OCI-LY7 (cell line): Measurements from ENCODE around the gene OR2T2. TPM values are rescaled to one million over a fixed set of nuclear protein-coding genes. Genes with fewer than 3 reads are reported as not detected.

Experiments used
- BruUV-seq: library from RNA; stranded (reverse); fragments of 400-500 nt; replicated peaks from 2 replicates; lab custom pipeline; 2021; lab: Mats Ljungman, UMichigan
- CTCF ChIA-PET: fragments of 300-600 bp; sonication (Branson Sonifier 250); formaldehyde crosslinking; loops from one replicate; lab custom pipeline; 2022; ENCODE audit warnings: antibody characterized with exemption; ENCODE audit not compliant: unreplicated experiment; lab: Charles Lee
- POLR2A ChIA-PET: fragments of 300-600 bp; sonication (Branson Sonifier 250); formaldehyde crosslinking; loops from one replicate; lab custom pipeline; 2022; ENCODE audit warnings: antibody characterized with exemption; lab: Charles Lee
- DNase-seq: peaks from one replicate; pipeline ENCODE4 v3.0.0-alpha.2; 2015; ENCODE audit warnings: low spot score
- H2AFZ ChIP-seq: fragments of 200-600 bp; sonication (generic), shearing (Covaris generic); 2 replicates; pipeline ENCODE4 v1.6.1; 2014; ENCODE audit warnings: mild to moderate bottlenecking, antibody characterized with exemption, low read length, moderate library complexity
- H3K27ac ChIP-seq: fragments of 200-600 bp; sonication (generic); 2 replicates; pipeline ENCODE4 v1.5.1; 2014; ENCODE audit warnings: mixed run types, low read depth, mild to moderate bottlenecking, moderate library complexity, low read length, inconsistent platforms; ENCODE audit not compliant: poor library complexity, severe bottlenecking
- H3K36me3 ChIP-seq: fragments of 200-600 bp; sonication (generic); 2 replicates; pipeline ENCODE4 v1.6.1; 2014; ENCODE audit warnings: mild to moderate bottlenecking, antibody characterized with exemption, low read length, moderate library complexity, mixed read lengths; ENCODE audit not compliant: insufficient read depth
- H3K4me1 ChIP-seq: fragments of 200-600 bp; sonication (generic); 2 replicates; pipeline ENCODE4 v1.5.1; 2014; ENCODE audit warnings: mild to moderate bottlenecking, low read length; ENCODE audit not compliant: insufficient read depth, poor library complexity, severe bottlenecking
- H3K4me2 ChIP-seq: fragments of 200-600 bp; sonication (generic); 2 replicates; pipeline ENCODE4 v1.6.1; 2014; ENCODE audit warnings: mild to moderate bottlenecking, low read length
- H3K4me3 ChIP-seq: fragments of 200-600 bp; sonication (generic); 2 replicates; pipeline ENCODE4 v1.5.1; 2014; ENCODE audit warnings: mild to moderate bottlenecking, low read depth, low read length; ENCODE audit not compliant: poor library complexity, severe bottlenecking
- H3K79me2 ChIP-seq: fragments of 200-600 bp; sonication (generic); 2 replicates; pipeline ENCODE4 v1.6.1; 2016; ENCODE audit warnings: low read depth, mild to moderate bottlenecking, low read length, moderate library complexity, mixed read lengths; ENCODE audit not compliant: insufficient read depth
- H3K9me2 ChIP-seq: fragments of 200-600 bp; sonication (generic); 2 replicates; pipeline ENCODE4 v1.6.1; 2016; ENCODE audit warnings: mild to moderate bottlenecking, low read length, mixed read lengths; ENCODE audit not compliant: insufficient read depth
- H3K9me3 ChIP-seq: fragments of 200-600 bp; sonication (generic); 2 replicates; pipeline ENCODE4 v1.6.1; 2014; ENCODE audit warnings: mild to moderate bottlenecking, mixed run types, low read length, mixed read lengths
- H4K20me1 ChIP-seq: fragments of 200-600 bp; sonication (generic); 2 replicates; pipeline ENCODE4 v1.6.1; 2014; ENCODE audit warnings: mild to moderate bottlenecking, antibody characterized with exemption, low read length, moderate library complexity, mixed read lengths; ENCODE audit not compliant: insufficient read depth
- EZH2phosphoT487 ChIP-seq: fragments of 200-600 bp; sonication (generic); IDR thresholded peaks from 2 replicates; pipeline ENCODE4 v1.6.1; 2018; ENCODE audit warnings: low read depth, borderline replicate concordance, mild to moderate bottlenecking, mixed run types, antibody characterized with exemption, low read length, moderate library complexity, mixed read lengths
- intact Hi-C: fragments of 100-400 bp; cut with micrococcal nuclease; formaldehyde crosslinking; loops from one replicate; pipeline ENCODE4 v1.10.0; 2022; ENCODE audit not compliant: unreplicated experiment
- total RNA-seq, 2 experiments: library from RNA; depleted of rRNA in 1 of 2; stranded (reverse); fragments of >200 nt in 1 of 2; shearing (Covaris generic) in 1 of 2; gene quantifications; 2 replicates each; pipeline ENCODE4 v1.2.3, GENCODE V29; 2014 to 2022
- TF ChIP-seq, protein P1 (sequence below): fragments of 200-600 bp; sonication (generic); conservative IDR thresholded peaks from 2 replicates; pipeline ENCODE4 v1.5.1; 2014; ENCODE audit warnings: mild to moderate bottlenecking, antibody characterized with exemption, low read length, moderate library complexity, mixed read lengths

Gene OR2T2
- total RNA-seq, 2 experiments from 2014 or later, result not detected

DNA sequence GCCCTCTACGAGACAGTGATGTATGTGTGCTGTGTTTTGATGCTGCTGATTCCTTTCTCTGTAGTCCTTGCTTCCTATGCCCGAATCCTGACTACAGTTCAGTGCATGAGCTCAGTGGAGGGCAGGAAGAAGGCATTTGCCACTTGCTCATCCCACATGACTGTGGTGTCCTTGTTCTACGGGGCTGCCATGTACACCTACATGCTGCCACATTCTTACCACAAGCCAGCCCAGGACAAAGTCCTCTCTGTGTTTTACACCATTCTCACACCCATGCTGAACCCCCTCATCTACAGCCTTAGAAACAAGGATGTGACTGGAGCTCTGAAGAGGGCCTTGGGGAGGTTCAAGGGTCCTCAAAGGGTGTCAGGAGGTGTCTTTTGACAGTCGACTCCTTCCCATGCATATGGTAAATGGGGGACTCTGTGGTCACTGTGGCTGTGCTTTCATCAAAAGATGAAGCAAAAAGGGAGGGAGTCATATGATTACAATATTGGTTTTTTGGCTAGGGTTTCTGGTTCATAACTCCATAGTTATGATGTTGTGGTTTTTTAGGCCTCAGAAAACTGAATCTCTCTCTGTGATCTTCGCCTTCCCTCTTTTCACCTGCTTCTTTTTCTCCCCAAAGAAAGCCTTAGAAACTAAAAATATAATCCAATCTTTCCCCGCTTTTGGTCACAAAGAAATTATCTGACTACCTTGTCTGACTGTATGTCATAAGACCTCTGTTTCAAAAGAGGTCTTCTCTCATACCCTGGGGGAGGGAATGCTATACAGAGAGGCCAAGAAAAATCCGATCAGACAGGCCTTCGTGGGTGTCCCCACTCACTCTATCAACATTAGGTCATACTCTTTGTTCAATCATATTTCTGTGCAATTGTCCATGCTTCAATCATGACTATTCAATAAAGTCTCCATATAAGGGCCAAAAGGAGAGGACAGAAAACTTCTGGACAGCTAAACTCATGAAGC is 38.4 kb upstream of the OR2T2 start:
- Histone ChIP-seq H3K79me2 (no peaks in the 10 kb centered on the region), H3K36me3 (no peaks in the 10 kb centered on the region), H3K9me3 (no peaks in the 10 kb centered on the region), H3K4me1 (no peaks in the 10 kb centered on the region), H3K27ac (no peak overlapping the region), H3K9me2 (no peaks in the 10 kb centered on the region), H4K20me1 (no peaks in the 10 kb centered on the region), H3K4me2 (no peak overlapping the region), H3K4me3 (no peak overlapping the region), H2AFZ (no peak overlapping the region)
- DNase-seq, result no peak
- POLR2A ChIA-PET, result interaction anchor here (0.6 kb wide), 1 partner anchor 942 kb away, joined by 7 read pairs; no protein-coding TSS in a partner anchor
- CTCF ChIA-PET, result no interaction called here
- no TSS peak for BruUV-seq
- no peak for TF ChIP-seq EZH2phosphoT487
- TF ChIP-seq, protein P1, sequence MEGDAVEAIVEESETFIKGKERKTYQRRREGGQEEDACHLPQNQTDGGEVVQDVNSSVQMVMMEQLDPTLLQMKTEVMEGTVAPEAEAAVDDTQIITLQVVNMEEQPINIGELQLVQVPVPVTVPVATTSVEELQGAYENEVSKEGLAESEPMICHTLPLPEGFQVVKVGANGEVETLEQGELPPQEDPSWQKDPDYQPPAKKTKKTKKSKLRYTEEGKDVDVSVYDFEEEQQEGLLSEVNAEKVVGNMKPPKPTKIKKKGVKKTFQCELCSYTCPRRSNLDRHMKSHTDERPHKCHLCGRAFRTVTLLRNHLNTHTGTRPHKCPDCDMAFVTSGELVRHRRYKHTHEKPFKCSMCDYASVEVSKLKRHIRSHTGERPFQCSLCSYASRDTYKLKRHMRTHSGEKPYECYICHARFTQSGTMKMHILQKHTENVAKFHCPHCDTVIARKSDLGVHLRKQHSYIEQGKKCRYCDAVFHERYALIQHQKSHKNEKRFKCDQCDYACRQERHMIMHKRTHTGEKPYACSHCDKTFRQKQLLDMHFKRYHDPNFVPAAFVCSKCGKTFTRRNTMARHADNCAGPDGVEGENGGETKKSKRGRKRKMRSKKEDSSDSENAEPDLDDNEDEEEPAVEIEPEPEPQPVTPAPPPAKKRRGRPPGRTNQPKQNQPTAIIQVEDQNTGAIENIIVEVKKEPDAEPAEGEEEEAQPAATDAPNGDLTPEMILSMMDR, result no peak
- intact Hi-C loops, result no loop called here

DNA sequence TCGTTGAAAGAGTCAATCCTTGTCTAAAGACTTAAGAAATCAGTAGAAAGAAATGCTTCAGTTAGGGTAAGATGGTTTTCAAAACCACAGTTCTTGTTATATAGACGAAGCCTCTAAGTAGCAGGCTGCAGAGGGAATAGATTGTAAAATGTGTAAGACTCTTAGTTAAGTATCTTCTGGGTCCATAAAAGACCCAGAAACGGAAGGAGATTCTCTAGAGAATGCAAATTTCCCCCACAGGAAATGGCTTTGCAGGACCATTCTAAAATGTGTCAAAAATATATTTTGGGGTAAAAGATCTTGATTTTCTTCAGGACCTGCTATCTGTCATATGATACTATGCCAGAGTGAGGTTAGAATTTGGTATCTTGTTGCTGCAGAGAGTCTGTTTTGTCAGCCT is 29.2 kb upstream of the OR2T2 start:
- H3K79me2 ChIP-seq, result no peaks in the 10 kb centered on the region
- H3K36me3 ChIP-seq, result no peaks in the 10 kb centered on the region
- BruUV-seq, result no TSS peak
- POLR2A ChIA-PET, result no interaction called here
- H3K9me2 ChIP-seq, result no peaks in the 10 kb centered on the region
- H4K20me1 ChIP-seq, result no peaks in the 10 kb centered on the region
- H3K4me1 ChIP-seq, result no peaks in the 10 kb centered on the region
- H3K27ac ChIP-seq, result no peak overlapping the region
- H2AFZ ChIP-seq, result no peak overlapping the region
- H3K9me3 ChIP-seq, result peaks cover 3% of the 10 kb centered on the region; the same call in 1 of the 2 replicates
- no peak overlapping the region for H3K4me2 ChIP-seq
- no peak for DNase-seq
- H3K4me3 ChIP-seq, result no peak overlapping the region
- CTCF ChIA-PET, result no interaction called here
- intact Hi-C loops, result no loop called here
- TF ChIP-seq, protein P1, result no peak
- no peak for TF ChIP-seq EZH2phosphoT487

DNA sequence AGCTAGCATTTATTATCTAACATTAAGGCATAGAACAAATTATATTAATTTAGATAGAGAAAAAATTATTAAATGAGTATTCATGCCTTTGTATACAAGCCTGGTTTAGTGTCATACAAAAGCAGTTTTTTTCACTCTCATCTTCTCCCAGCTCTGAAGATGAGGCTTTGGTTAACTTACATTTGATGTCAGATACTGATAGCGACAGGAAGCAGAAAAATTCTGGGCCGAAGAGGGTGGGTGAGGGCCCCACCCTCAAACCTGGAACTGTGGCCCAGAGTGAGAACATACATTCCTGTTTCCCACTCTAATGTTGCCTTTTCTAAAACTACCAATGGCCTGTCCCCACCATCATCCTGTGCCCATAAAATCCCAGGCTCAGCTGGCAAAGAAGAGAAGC is 27.6 kb upstream of the OR2T2 start:
- TF ChIP-seq, protein P1, result no peak
- TF ChIP-seq EZH2phosphoT487, result no peak
- no peaks in the 10 kb centered on the region for H3K79me2 ChIP-seq
- DNase-seq, result no peak
- H3K27ac ChIP-seq, result no peak overlapping the region
- ChIA-PET POLR2A (no interaction called here), CTCF (no interaction called here)
- H4K20me1 ChIP-seq, result no peaks in the 10 kb centered on the region
- intact Hi-C loops, result no loop called here
- H3K4me3 ChIP-seq, result no peak overlapping the region
- no TSS peak for BruUV-seq
- H3K9me3 ChIP-seq, result peaks cover 6% of the 10 kb centered on the region; the same call in 1 of the 2 replicates
- no peak overlapping the region for H3K4me2 ChIP-seq
- no peaks in the 10 kb centered on the region for H3K9me2 ChIP-seq
- no peaks in the 10 kb centered on the region for H3K4me1 ChIP-seq
- H3K36me3 ChIP-seq, result no peaks in the 10 kb centered on the region
- no peak overlapping the region for H2AFZ ChIP-seq
